ENCODE measurements around the gene OR2S2.

The OR2S2 gene

DNA sequence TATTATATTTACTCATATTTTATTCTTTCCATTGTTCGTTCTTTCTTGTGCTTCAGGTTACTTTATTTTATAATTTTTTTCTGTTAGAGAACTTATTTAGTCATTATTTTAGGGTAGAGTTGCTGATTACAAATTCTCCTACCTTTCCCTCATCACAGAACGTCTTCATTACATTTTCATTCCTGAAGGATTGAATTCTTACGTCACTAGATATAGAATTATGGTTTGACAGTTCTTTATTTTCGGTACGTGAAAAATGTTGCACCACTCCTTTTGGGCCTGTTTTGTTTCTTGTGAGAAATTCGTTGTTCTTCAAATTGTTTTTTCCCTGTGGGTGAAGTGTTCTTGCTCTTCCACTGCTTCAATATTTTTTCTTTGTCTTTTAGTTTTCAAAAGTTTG is 20.8 kb upstream of the OR2S2 start:
- no peak overlapping the region for H3K4me3 ChIP-seq (replicated peaks; ENCODE audit: low read depth, low read length)

DNA sequence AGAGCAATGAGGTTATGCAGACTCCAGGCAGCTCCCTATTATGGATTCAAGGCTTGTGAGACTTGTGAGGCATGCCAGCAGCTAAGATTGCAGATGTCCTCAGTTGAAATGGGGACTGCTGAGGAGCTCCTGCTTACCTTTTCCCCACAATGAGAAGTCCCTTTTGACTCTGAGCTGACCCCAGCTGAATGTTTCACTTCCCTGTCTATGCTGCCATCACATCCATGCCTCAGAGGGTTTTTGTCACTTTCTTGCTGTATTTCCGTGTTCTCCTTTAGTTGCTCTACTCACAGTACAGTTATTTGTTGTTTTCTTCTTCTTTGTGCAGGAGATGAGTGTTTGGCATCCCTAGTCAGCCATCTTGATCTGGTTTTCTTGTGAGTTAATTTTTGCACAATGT is 18.8 kb upstream of the OR2S2 start:
- no peak for DNase-seq (ENCODE audit: low read depth)
- no peak overlapping the region for H3K4me3 ChIP-seq (replicated peaks; ENCODE audit: low read depth, low read length)
- TF ChIP-seq, protein P1, sequence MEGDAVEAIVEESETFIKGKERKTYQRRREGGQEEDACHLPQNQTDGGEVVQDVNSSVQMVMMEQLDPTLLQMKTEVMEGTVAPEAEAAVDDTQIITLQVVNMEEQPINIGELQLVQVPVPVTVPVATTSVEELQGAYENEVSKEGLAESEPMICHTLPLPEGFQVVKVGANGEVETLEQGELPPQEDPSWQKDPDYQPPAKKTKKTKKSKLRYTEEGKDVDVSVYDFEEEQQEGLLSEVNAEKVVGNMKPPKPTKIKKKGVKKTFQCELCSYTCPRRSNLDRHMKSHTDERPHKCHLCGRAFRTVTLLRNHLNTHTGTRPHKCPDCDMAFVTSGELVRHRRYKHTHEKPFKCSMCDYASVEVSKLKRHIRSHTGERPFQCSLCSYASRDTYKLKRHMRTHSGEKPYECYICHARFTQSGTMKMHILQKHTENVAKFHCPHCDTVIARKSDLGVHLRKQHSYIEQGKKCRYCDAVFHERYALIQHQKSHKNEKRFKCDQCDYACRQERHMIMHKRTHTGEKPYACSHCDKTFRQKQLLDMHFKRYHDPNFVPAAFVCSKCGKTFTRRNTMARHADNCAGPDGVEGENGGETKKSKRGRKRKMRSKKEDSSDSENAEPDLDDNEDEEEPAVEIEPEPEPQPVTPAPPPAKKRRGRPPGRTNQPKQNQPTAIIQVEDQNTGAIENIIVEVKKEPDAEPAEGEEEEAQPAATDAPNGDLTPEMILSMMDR (IDR thresholded peaks at IDR 0.05; ENCODE audit: low read length, missing control alignments), result no peak

More for the DNA sequence above, 20.8 kb upstream of the OR2S2 start:
- TF ChIP-seq, protein P1 (IDR thresholded peaks at IDR 0.05; ENCODE audit: low read length, missing control alignments), result no peak
- DNase-seq (ENCODE audit: low read depth), result no peak

DNA sequence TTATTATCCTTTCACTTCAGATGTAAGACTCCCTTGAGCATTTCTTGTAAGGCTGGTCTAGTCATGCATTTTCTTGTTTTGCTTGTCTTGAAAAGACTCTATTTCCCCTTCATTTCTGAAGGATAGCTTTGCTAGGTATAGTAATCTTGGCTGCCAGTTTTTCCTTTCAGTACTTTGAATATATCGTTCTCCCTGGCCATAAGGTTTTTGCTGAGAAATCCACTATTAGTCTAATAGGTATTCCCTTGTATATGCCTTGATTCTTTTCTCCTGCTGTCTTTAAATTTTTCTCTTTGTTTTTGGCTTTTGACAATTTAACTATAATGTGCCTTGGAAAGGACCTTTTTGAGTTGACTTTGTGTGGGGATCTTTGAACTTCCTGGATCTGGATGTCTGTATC is 16.8 kb upstream of the OR2S2 start:
- no peak for DNase-seq (ENCODE audit: low read depth)
- H3K4me3 ChIP-seq (replicated peaks; ENCODE audit: low read depth, low read length), result no peak overlapping the region
- TF ChIP-seq, protein P1 (IDR thresholded peaks at IDR 0.05; ENCODE audit: low read length, missing control alignments), result no peak

DNA sequence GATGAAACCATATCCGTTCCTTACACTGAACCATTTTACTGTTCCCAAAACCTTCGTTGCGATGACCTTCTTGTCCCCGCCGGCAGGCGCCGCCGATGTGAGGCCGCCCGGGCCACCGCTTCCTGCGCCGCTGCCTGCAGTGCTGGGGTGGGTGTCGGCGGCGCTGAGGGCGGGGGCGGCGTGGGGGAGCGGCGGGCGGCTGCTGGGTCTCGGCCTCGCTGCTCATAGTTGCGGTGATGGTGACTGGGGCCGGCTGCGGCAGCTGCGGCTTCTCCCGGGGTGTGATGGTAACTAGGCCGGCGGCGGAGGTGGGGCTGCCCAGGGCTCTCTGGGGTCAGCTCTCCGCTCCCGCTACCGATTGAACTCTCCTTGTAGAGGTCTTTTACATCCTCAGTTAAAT is 14.1 kb upstream of the OR2S2 start:
- no peak for DNase-seq (ENCODE audit: low read depth)
- H3K4me3 ChIP-seq (replicated peaks; ENCODE audit: low read depth, low read length), result no peak overlapping the region
- TF ChIP-seq, protein P1 (IDR thresholded peaks at IDR 0.05; ENCODE audit: low read length, missing control alignments), result no peak

DNA sequence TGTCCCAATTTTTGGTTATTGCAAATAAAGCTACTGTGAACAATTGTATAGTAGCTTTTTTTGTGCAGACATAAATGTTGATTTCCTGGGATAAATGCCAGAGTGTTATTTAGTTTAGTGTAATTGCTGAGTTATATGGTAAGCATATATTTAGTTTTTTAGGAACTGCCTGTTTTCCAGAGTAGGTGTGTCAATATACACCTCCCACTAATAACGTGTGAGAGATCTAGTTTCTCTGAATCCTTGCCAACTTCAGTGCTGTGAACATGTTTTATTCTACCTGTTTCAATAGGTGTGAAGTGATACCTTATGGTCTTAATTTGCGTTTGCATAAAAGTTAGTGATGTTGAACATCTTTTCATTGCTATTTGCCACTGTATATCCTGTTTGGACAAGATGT is 9.1 kb upstream of the OR2S2 start:
- TF ChIP-seq, protein P1 (IDR thresholded peaks at IDR 0.05; ENCODE audit: low read length, missing control alignments), result no peak
- no peak for DNase-seq (ENCODE audit: low read depth)

DNA sequence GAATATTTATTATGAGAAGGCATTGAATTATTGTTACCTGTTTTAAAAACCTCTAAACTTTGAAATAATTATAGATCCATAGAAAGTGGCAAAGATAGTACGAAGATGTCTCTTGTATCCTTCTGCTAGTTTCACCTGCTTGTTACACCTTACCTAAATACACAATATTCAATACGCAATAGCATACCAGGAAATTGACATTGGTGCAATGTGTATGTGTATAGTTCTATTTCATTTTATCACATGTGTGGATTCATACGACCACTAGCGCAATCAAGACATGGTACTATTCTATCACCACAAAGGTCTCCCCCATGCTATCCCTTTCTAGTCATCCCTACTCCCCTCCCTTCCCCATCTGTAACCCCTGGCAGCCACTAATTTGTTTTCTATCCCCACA is 8.5 kb upstream of the OR2S2 start:
- no peak overlapping the region for H3K4me3 ChIP-seq (replicated peaks; ENCODE audit: low read depth, low read length)
- TF ChIP-seq, protein P1 (IDR thresholded peaks at IDR 0.05; ENCODE audit: low read length, missing control alignments), result no peak
- DNase-seq (ENCODE audit: low read depth), result no peak

More for the DNA sequence above, 9.1 kb upstream of the OR2S2 start:
- H3K4me3 ChIP-seq (replicated peaks; ENCODE audit: low read depth, low read length), result no peak overlapping the region

DNA sequence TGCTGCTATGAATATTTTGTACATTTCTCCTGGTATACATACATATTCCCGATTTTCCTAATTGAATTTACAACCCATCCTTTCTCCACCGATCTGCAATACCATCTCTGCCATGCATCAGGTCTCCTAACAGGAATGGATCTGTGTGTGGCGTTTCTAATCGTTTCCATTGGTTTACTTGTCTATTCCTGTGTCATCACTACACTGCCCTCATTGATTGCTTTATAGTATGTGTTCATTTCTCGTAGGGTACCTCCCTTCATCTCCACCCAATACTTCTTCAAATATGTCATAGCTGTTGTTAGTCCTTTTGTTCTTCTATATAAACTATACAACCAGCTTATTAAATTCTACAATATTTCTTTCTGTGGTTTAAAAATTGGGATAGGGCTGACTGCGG is 7.1 kb upstream of the OR2S2 start:
- DNase-seq (ENCODE audit: low read depth), result no peak
- H3K4me3 ChIP-seq (replicated peaks; ENCODE audit: low read depth, low read length), result no peak overlapping the region
- TF ChIP-seq, protein P1 (IDR thresholded peaks at IDR 0.05; ENCODE audit: low read length, missing control alignments), result no peak

All from fibroblast of pulmonary artery (primary cell).